PC-9 (cell line): ENCODE measurements around the gene NUP160.

Source experiments
- CTCF ChIP-seq: fragments of 200-600 bp; sonication (generic); conservative IDR thresholded peaks from 2 replicates; pipeline ENCODE4 v1.6.1; 2017; ENCODE audit warnings: mixed run types, antibody characterized with exemption, mild to moderate bottlenecking, moderate library complexity
- EZH2 ChIP-seq: fragments of 200-600 bp; sonication (generic); IDR thresholded peaks from 2 replicates; pipeline ENCODE4 v1.8.0; 2017; ENCODE audit warnings: antibody characterized with exemption, low read depth

- no peak for TF ChIP-seq CTCF
- TF ChIP-seq EZH2, result no peak
Observed at GRCh38 chr11:47848700-47849155, 578 bp upstream of the NUP160 start.
